Measurements from ENCODE around the gene C21orf91. TPM values are rescaled to one million over a fixed set of nuclear protein-coding genes. Genes with fewer than 3 reads are reported as not detected.

Gene C21orf91
- total RNA-seq, 1 donor from 2014 or later = 49.2 TPM

DNA sequence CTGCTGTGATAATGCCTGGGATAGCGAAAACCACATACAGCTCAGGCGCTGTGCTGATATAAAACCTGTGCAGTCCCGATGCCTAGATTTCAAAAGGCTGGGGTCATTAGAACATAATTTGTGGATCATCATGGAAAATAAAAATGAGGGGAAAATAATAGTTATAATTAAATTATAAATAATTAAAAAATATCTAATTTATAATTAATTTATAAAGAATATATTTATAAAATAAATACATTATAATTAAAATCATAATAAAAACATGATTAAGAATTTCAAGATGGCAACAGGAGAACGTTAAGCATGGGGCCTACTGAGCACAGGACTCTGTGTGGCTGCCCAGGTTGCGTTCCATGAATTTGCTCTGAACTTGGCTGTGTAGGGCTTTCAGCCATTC is 53.9 kb downstream of the C21orf91 start:
- Mint-ChIP-seq H3K36me3 (ENCODE audit: low read depth) (peaks cover 3% of the 10 kb centered on the region), H3K27ac (no peak overlapping the region), H3K4me1 (ENCODE audit: low read depth) (no peaks in the 10 kb centered on the region), H3K4me3 (no peak overlapping the region), H3K9me3 (peaks cover 8% of the 10 kb centered on the region), H3K27me3 (ENCODE audit: insufficient read depth) (no peaks in the 10 kb centered on the region)
- intact Hi-C loops (cut with micrococcal nuclease) = no loop called here
- no peak for DNase-seq (ENCODE audit: low spot score)

DNA sequence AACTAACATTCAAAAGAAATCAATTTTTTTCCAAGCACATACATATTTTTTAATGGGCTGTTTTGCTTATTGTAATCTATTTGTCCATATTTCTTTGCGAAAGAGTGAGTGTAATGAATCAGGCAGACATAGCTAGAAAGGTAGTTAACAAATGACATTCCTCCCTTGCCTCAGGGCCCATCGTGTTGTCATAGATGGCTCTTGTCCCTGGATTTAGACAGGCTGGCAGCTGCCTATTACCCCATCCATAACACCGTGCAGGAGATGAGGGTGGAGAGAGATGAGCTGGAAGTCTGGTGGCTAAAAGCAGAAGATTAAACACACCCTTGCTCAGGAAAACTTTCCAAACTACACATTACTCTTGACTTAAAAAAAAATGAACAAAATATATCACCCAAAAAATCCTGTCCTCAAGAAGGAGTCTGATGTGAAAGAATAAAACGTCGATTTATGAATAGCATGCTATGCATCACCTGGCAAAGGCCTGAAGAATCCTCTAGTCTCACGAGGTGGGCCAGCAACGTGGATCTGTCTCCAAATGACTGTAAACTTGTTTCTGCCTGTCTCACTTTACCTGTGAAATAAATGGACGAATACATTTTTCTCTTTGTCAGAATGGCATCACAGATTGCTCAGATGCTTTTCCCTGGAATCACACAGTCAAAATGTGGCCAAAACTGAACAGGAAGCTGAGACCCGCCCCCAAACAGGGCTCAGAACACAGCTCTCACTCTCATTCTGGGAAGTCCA is 55.7 kb downstream of the C21orf91 start:
- H3K36me3 Mint-ChIP-seq (ENCODE audit: low read depth) = no peaks in the 10 kb centered on the region

DNA sequence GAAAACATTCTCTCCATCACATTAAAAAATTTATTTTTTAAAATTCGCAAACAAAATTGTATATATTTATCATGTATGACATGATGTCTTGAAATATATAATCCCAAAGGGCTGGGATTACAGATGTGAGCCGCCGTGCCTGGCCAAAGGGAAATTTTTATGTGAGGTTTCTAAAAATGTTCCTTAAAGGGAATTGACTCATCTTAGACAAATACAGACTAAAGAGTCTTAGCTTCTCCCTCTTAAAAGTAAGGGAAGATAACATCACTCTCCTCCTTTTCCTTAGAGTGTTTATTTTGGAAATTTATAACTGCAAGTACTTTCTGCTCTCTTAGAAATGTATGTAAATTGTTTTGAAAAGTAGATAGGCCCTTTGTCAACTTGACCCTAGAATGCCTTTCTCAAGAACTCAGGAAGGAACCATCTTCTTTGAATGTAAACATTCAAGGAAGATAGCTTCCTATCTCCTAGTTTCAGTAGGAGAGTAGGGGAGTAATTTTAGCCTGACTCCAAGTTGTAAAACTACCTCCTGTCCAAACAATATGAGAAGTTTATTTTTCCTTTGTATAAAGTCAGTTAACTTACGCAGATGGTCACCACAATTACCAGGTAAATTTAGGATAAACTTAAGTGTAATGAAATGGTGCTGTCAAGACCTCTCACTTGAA is 59.5 kb downstream of the C21orf91 start:
- H3K4me1 Mint-ChIP-seq (ENCODE audit: low read depth) = no peaks in the 10 kb centered on the region
- H3K36me3 Mint-ChIP-seq (ENCODE audit: low read depth) = peaks cover 3% of the 10 kb centered on the region
- H3K9me3 Mint-ChIP-seq = peaks cover 16% of the 10 kb centered on the region
- no peak overlapping the region for H3K27ac Mint-ChIP-seq
- H3K4me3 Mint-ChIP-seq = no peak overlapping the region
- intact Hi-C loops (cut with micrococcal nuclease) = no loop called here
- H3K27me3 Mint-ChIP-seq (ENCODE audit: insufficient read depth) = no peaks in the 10 kb centered on the region
- no peak for DNase-seq (ENCODE audit: low spot score)

More for the DNA sequence above, 55.7 kb downstream of the C21orf91 start:
- no peak for DNase-seq (ENCODE audit: low spot score)
- no peaks in the 10 kb centered on the region for H3K4me1 Mint-ChIP-seq (ENCODE audit: low read depth)
- H3K27ac Mint-ChIP-seq = no peak overlapping the region
- H3K4me3 Mint-ChIP-seq = no peak overlapping the region
- no peaks in the 10 kb centered on the region for H3K27me3 Mint-ChIP-seq (ENCODE audit: insufficient read depth)
- intact Hi-C loops (cut with micrococcal nuclease) = no loop called here
- H3K9me3 Mint-ChIP-seq = peaks cover 8% of the 10 kb centered on the region

DNA sequence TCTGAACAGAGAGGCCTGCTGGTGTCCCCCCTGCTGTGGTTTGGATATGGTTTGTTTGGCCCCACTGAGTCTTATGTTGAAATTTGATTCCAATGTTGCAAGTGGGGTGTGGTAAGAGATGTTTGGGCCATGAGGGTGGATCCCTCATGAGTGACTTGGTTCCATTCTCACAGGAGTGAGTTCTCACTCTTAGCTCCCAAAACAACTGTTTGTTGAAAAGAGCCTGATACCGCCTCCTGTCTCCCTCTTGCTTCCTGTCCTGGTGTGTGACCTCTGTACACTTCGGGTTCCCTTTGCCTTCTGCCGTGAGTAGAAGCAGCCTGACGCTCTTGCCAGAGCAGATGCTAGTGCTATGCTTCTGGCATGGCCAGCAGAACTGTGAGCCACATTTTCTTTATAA is 60.5 kb downstream of the C21orf91 start:
- Mint-ChIP-seq H3K9me3 (peaks cover 16% of the 10 kb centered on the region), H3K4me3 (no peak overlapping the region), H3K4me1 (ENCODE audit: low read depth) (no peaks in the 10 kb centered on the region), H3K27me3 (ENCODE audit: insufficient read depth) (no peaks in the 10 kb centered on the region), H3K36me3 (ENCODE audit: low read depth) (peaks cover 3% of the 10 kb centered on the region), H3K27ac (no peak overlapping the region)
- intact Hi-C loops (cut with micrococcal nuclease) = no loop called here
- DNase-seq (ENCODE audit: low spot score) = no peak

DNA sequence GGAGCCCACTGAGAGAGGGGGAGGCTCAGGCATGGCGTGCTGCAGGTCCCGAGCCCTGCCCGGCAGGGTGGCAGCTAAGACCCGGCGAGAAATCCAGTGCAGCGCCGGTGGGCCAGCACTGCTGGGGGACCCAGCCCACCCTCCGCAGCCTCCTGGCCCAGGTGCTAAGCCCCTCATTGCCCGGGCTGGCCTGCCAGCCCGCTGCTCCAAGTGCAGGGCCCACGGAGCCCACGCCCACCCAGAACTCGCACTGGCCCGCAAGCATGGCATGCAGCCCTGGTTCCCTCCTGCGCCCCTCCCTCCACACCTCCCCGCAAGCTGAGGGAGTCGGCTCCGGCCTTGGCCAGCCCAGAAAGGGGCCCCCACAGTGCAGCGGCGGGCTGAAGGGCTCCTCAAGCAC is 61.5 kb downstream of the C21orf91 start:
- Mint-ChIP-seq H3K27me3 (ENCODE audit: insufficient read depth) (no peaks in the 10 kb centered on the region), H3K9me3 (peaks cover 16% of the 10 kb centered on the region), H3K4me3 (no peak overlapping the region), H3K36me3 (ENCODE audit: low read depth) (peaks cover 3% of the 10 kb centered on the region), H3K4me1 (ENCODE audit: low read depth) (no peaks in the 10 kb centered on the region), H3K27ac (no peak overlapping the region)
- DNase-seq (ENCODE audit: low spot score) = no peak
- intact Hi-C loops (cut with micrococcal nuclease) = no loop called here

DNA sequence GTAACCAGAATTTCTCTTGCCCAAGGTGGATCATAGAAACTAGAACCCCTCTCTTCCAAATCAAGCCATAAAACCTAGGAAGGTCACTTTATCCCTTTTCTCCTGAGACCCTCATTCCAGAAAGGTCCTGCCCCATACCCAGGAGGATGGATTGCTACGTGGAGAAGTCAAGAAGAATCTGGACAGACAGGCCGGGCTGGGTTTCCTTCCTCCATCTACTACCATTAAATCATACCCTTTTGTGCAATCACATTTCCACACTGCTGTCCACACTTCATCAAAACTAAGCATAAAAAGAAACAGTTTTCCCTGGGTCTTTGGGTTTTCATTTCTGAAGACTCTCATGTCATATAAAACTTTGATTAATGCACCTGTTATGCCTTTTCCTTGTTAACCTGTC is 65.4 kb downstream of the C21orf91 start:
- DNase-seq (ENCODE audit: low spot score) = no peak
- peaks cover 2% of the 10 kb centered on the region for H3K27me3 Mint-ChIP-seq (ENCODE audit: insufficient read depth)
- H3K4me1 Mint-ChIP-seq (ENCODE audit: low read depth) = no peaks in the 10 kb centered on the region
- no peak overlapping the region for H3K27ac Mint-ChIP-seq
- H3K4me3 Mint-ChIP-seq = no peak overlapping the region
- H3K36me3 Mint-ChIP-seq (ENCODE audit: low read depth) = peaks cover 3% of the 10 kb centered on the region
- peaks cover 17% of the 10 kb centered on the region for H3K9me3 Mint-ChIP-seq
- intact Hi-C loops (cut with micrococcal nuclease) = no loop called here

DNA sequence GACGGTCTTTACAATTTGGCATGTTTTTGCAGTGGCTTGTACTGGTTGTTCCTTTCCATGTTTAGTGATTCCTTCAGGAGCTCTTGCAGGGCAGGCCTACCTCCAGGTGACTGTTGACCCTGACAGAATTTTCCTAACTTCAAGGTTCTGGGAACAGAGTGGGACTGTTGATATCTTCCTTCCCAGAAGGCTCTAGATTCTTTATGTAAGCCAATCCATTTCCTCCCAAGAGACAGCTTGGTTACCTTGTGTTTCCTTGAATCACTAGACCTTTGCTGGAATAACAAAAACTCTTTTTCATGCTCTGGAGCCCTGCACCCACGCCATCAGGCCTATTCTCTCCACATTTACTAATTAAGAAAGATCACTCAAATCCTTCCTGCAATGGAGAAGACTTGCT is 67.0 kb downstream of the C21orf91 start:
- Mint-ChIP-seq H3K4me1 (ENCODE audit: low read depth) (no peaks in the 10 kb centered on the region), H3K9me3 (peaks cover 13% of the 10 kb centered on the region), H3K27me3 (ENCODE audit: insufficient read depth) (peaks cover 2% of the 10 kb centered on the region), H3K36me3 (ENCODE audit: low read depth) (peaks cover 3% of the 10 kb centered on the region), H3K27ac (no peak overlapping the region), H3K4me3 (no peak overlapping the region)
- intact Hi-C loops (cut with micrococcal nuclease) = no loop called here
- DNase-seq (ENCODE audit: low spot score) = no peak

DNA sequence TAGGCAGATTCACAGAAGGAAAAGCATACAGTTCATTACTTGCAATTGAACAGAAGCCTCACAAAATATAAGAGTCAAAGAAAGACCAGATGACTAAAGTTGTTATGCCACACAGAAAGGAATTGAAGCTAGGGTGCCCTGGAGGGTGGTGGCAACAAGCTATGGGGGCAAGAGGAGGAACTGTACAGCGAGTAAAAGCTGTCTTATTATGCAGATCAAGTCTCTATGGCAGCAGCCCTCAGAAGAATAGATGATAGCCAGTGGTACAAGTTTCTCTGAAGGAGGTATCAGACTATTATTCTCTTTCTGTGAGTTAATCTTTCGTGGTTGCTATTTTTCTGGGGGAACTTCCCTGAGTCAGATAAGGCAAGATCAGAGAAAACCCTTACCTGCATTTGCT is 72.2 kb downstream of the C21orf91 start:
- no peak overlapping the region for H3K4me3 Mint-ChIP-seq
- H3K27me3 Mint-ChIP-seq (ENCODE audit: insufficient read depth) = peaks cover 2% of the 10 kb centered on the region
- H3K4me1 Mint-ChIP-seq (ENCODE audit: low read depth) = peaks cover 10% of the 10 kb centered on the region
- H3K27ac Mint-ChIP-seq = no peak overlapping the region
- H3K36me3 Mint-ChIP-seq (ENCODE audit: low read depth) = peaks cover 3% of the 10 kb centered on the region
- peaks cover 28% of the 10 kb centered on the region for H3K9me3 Mint-ChIP-seq
- intact Hi-C loops (cut with micrococcal nuclease) = loop anchor here (2.0 kb wide), 1 partner anchor 30 kb away; no protein-coding TSS in a partner anchor
- DNase-seq (ENCODE audit: low spot score) = no peak

DNA sequence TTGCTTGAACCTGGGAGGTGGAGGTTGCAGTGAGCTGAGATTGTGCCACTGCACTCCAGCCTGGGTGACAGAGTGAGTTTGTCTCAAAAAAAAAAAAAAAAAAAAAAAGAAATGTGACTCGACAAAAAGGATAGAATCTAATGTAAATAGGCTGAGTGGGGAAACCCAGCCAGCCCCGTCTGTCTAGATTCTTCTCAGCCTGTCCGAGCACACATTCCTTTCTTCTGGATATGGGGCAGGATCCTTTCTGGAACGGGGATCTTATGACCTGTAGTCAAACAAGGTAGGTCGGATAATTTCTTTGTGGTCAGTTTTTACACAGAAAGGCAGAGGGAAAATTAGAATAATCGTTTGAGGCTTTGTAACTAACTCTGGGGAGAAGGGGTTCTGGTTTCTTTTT is 74.1 kb downstream of the C21orf91 start:
- Mint-ChIP-seq H3K4me1 (ENCODE audit: low read depth) (peaks cover 22% of the 10 kb centered on the region), H3K27me3 (ENCODE audit: insufficient read depth) (no peaks in the 10 kb centered on the region), H3K4me3 (no peak overlapping the region), H3K27ac (no peak overlapping the region), H3K9me3 (peaks cover 28% of the 10 kb centered on the region), H3K36me3 (ENCODE audit: low read depth) (peaks cover 4% of the 10 kb centered on the region)
- intact Hi-C loops (cut with micrococcal nuclease) = no loop called here
- DNase-seq (ENCODE audit: low spot score) = no peak

DNA sequence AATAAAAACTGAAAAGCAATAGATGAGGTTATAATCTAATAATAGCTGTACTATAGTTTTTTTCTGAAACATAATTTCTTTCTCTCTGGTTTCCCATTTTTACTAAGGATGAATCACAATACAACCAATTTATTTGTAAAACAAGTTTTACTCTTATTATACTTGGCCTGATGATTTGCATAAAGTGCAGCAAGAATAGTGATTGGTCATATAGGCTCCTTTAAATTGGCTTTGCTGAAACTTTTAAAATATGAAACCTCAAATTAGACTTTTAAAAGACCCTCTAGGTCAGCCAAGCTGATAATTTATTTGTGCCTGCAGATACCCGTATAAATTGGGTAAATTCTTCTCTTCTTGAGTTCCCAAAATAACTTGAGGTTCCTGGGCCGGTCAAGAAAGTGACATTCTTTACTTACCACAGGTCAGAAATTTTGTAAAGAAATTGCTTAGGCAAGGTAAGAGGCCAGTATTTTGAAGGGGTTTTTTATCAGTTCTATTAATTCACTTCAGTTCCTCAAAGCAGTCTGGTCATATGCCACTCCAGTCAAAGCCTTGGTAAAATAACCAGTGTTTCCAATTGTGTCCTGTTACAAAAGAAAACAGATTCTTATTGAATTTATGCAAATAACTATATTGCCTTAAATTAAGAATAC is 76.1 kb downstream of the C21orf91 start:
- intact Hi-C loops (cut with micrococcal nuclease) = no loop called here
- H3K4me3 Mint-ChIP-seq = no peak overlapping the region
- H3K27me3 Mint-ChIP-seq (ENCODE audit: insufficient read depth) = no peaks in the 10 kb centered on the region
- no peak overlapping the region for H3K27ac Mint-ChIP-seq
- peaks cover 25% of the 10 kb centered on the region for H3K9me3 Mint-ChIP-seq
- no peak for DNase-seq (ENCODE audit: low spot score)
- peaks cover 22% of the 10 kb centered on the region for H3K4me1 Mint-ChIP-seq (ENCODE audit: low read depth)
- H3K36me3 Mint-ChIP-seq (ENCODE audit: low read depth) = peaks cover 4% of the 10 kb centered on the region

DNA sequence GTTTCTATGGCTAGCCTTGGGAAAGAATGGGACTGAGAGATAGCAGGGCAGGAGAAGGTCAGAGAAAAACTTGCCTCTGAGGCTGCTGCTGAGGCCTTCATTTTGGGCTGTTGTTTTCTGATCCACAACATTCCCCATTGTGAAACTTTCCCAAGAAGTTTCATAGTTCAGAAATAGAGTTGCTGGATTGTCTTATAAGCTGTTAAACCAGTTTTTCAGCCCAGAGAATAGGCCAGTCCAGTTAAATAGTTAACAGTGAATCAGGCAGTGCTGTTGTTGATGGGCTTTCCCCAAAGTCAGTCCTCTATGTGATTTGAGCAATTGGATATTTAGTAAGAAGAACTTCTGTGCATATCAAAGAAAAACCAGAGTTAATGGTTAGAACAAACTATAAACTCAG is 77.0 kb downstream of the C21orf91 start:
- H3K4me1 Mint-ChIP-seq (ENCODE audit: low read depth) = peaks cover 22% of the 10 kb centered on the region
- H3K27me3 Mint-ChIP-seq (ENCODE audit: insufficient read depth) = no peaks in the 10 kb centered on the region
- peaks cover 4% of the 10 kb centered on the region for H3K36me3 Mint-ChIP-seq (ENCODE audit: low read depth)
- peaks cover 28% of the 10 kb centered on the region for H3K9me3 Mint-ChIP-seq
- DNase-seq (ENCODE audit: low spot score) = no peak
- intact Hi-C loops (cut with micrococcal nuclease) = no loop called here
- no peak overlapping the region for H3K27ac Mint-ChIP-seq
- no peak overlapping the region for H3K4me3 Mint-ChIP-seq

Measured in activated T-helper 1 cell treated with anti-CD3 and anti-CD28 coated beads, Interleukin-12 subunit alpha, Interleukin-12 subunit beta, Interleukin-2, Interleukin-4 antibody, amounts not matched to agents 30 ng/mL and 10 ng/mL and 1 ng/mL, durations not matched to agents 14 hours and 24 hours and 36 hours (primary cell).